Nephron progenitor cell (in vitro differentiated cells): ENCODE measurements around the gene LPAR5.

Experiments
- DNase-seq: peaks from one replicate; pipeline ENCODE4 v3.0.0; 2021
- H3K27ac Mint-ChIP-seq: 2 replicates; pipeline ENCODE4 v1.8.0; 2021; ENCODE audit warnings: mild to moderate bottlenecking, moderate library complexity, mixed read lengths
- H3K27me3 Mint-ChIP-seq: 2 replicates; pipeline ENCODE4 v1.8.0; 2021; ENCODE audit warnings: mild to moderate bottlenecking, low read depth, mixed read lengths; ENCODE audit not compliant: poor library complexity
- H3K36me3 Mint-ChIP-seq: 2 replicates; pipeline ENCODE4 v1.8.0; 2021; ENCODE audit warnings: low read depth, mixed read lengths
- H3K4me1 Mint-ChIP-seq: 2 replicates; pipeline ENCODE4 v1.8.0; 2021; ENCODE audit warnings: mixed read lengths
- H3K4me3 Mint-ChIP-seq: 2 replicates; pipeline ENCODE4 v1.8.0; 2021; ENCODE audit warnings: mild to moderate bottlenecking, moderate library complexity, mixed read lengths
- H3K9me3 Mint-ChIP-seq: 2 replicates; pipeline ENCODE4 v1.8.0; 2021; ENCODE audit warnings: mild to moderate bottlenecking, moderate library complexity, mixed read lengths
- CTCF ChIP-seq: fragments of 200-600 bp; sonication (generic); IDR thresholded peaks from 2 replicates; pipeline ENCODE4 v1.5.0; 2021; ENCODE audit warnings: antibody characterized with exemption

LPAR5 gene

GRCh38 chr12:6626654-6627283, 9.0 kb downstream of the LPAR5 start:
- Mint-ChIP-seq H3K9me3 (no peaks in the 10 kb centered on the region), H3K27me3 (peaks cover 4% of the 10 kb centered on the region), H3K27ac (peak overlapping the region; percentile 53), H3K36me3 (no peaks in the 10 kb centered on the region), H3K4me1 (peaks cover 23% of the 10 kb centered on the region), H3K4me3 (no peak overlapping the region)
- no peak for TF ChIP-seq CTCF
- no peak for DNase-seq

GRCh38 chr12:6620885-6621274, 14.9 kb downstream of the LPAR5 start:
- no peak overlapping the region for H3K27ac Mint-ChIP-seq
- peaks cover 29% of the 10 kb centered on the region for H3K27me3 Mint-ChIP-seq
- DNase-seq: no peak
- TF ChIP-seq CTCF: no peak
- no peak overlapping the region for H3K4me3 Mint-ChIP-seq
- peaks cover 16% of the 10 kb centered on the region for H3K4me1 Mint-ChIP-seq
- no peaks in the 10 kb centered on the region for H3K9me3 Mint-ChIP-seq
- no peaks in the 10 kb centered on the region for H3K36me3 Mint-ChIP-seq

- DNase-seq: peak; percentile 75
- Mint-ChIP-seq H3K9me3 (no peaks in the 10 kb centered on the region), H3K27me3 (peaks cover 30% of the 10 kb centered on the region), H3K4me1 (peaks cover 20% of the 10 kb centered on the region), H3K36me3 (no peaks in the 10 kb centered on the region), H3K27ac (no peak overlapping the region), H3K4me3 (no peak overlapping the region)
- peak; percentile 59 for TF ChIP-seq CTCF
Observed at GRCh38 chr12:6620137-6620884, 15.4 kb downstream of the LPAR5 start.

GRCh38 chr12:6618483-6619225, 17.1 kb downstream of the LPAR5 start:
- no peak for TF ChIP-seq CTCF
- no peak for DNase-seq
- no peak overlapping the region for H3K27ac Mint-ChIP-seq
- H3K36me3 Mint-ChIP-seq: no peaks in the 10 kb centered on the region
- no peak overlapping the region for H3K4me3 Mint-ChIP-seq
- H3K27me3 Mint-ChIP-seq: peaks cover 30% of the 10 kb centered on the region
- H3K4me1 Mint-ChIP-seq: peaks cover 33% of the 10 kb centered on the region
- no peaks in the 10 kb centered on the region for H3K9me3 Mint-ChIP-seq

- H3K36me3 Mint-ChIP-seq: no peaks in the 10 kb centered on the region
- H3K4me1 Mint-ChIP-seq: peaks cover 59% of the 10 kb centered on the region
- H3K27ac Mint-ChIP-seq: peak overlapping the region; percentile 43
- no peaks in the 10 kb centered on the region for H3K9me3 Mint-ChIP-seq
- no peak for TF ChIP-seq CTCF
- H3K27me3 Mint-ChIP-seq: peaks cover 33% of the 10 kb centered on the region
- H3K4me3 Mint-ChIP-seq: no peak overlapping the region
- DNase-seq: no peak
Observed at GRCh38 chr12:6615802-6616201, 20.0 kb downstream of the LPAR5 start.
